ENCODE results near the gene DNAJB11. TPM values are rescaled to one million over a fixed set of nuclear protein-coding genes. Genes with fewer than 3 reads are reported as not detected.

The DNAJB11 gene
- total and polyA plus RNA-seq, 2 of the 4 experiments (the other 2 are of a cell fraction): 27.4 to 48.6 TPM

- Histone ChIP-seq H3K18ac (ENCODE audit: low read depth, low read length) (no peak overlapping the region), H4K20me1 (ENCODE audit: insufficient read depth, low read length) (no peaks in the 10 kb centered on the region), H2BK5ac (ENCODE audit: low read depth, low read length, poor library complexity, severe bottlenecking) (no peak overlapping the region), H3K14ac (replicated peaks; ENCODE audit: low read depth, low read length) (no peak overlapping the region), H3K4ac (ENCODE audit: low read depth, low read length) (no peak overlapping the region), H4K5ac (ENCODE audit: low read depth, low read length) (no peak overlapping the region), H3K23ac (ENCODE audit: low read depth, low read length) (no peak overlapping the region), H3K4me1 (ENCODE audit: control insufficient read depth, insufficient read depth, low read length) (no peaks in the 10 kb centered on the region), H3K27me3 (ENCODE audit: control insufficient read depth, insufficient read depth, low read length) (peaks cover 14% of the 10 kb centered on the region), H4K91ac (ENCODE audit: insufficient read depth, low read depth, low read length) (no peak overlapping the region), H3K4me3 (ENCODE audit: insufficient read depth, low read depth, low read length) (peak overlapping the region; percentile 10; the same call in 1 of the 2 replicates), H2AFZ (replicated peaks; ENCODE audit: low read length, poor library complexity) (peak overlapping the region; percentile 96), H3K9me3 (ENCODE audit: control insufficient read depth, insufficient read depth, low read length) (no peaks in the 10 kb centered on the region), H4K8ac (ENCODE audit: low read depth in 2 of 2, low read length in 2 of 2) (no peak overlapping the region), H3K56ac (ENCODE audit: extremely low read depth, insufficient read depth, low read length) (no peak overlapping the region), H2BK15ac (ENCODE audit: low read depth, low read length) (no peak overlapping the region), H3K79me1 (ENCODE audit: low read depth in 1 of 2, low read length in 2 of 2) (no peaks in the 10 kb centered on the region), H2BK20ac (ENCODE audit: low read depth, low read length) (no peak overlapping the region), H3K27ac (ENCODE audit: insufficient read depth, low read length) (no peak overlapping the region), H2BK120ac (ENCODE audit: low read depth, low read length) (peak overlapping the region; percentile 68; the same call in 1 of the 2 replicates), H3K9me1 (ENCODE audit: insufficient read depth, low read length) (no peaks in the 10 kb centered on the region), H3K4me2 (ENCODE audit: low read depth, low read length) (peak overlapping the region; percentile 63), H3K9ac (ENCODE audit: low read depth, low read length) (peak overlapping the region; percentile 63), H2AK5ac (ENCODE audit: low read depth, low read length) (no peak overlapping the region; the same call in 1 of the 2 replicates), H3K36me3 (ENCODE audit: control insufficient read depth, insufficient read depth, low read length) (no peaks in the 10 kb centered on the region), H2AK9ac (replicated peaks; ENCODE audit: low read depth, low read length, poor library complexity) (peak overlapping the region; percentile 83)
- ChIA-PET POLR2A (ENCODE audit: unreplicated experiment) (interaction anchor here (1.2 kb wide), 1 partner anchor 167 kb away, joined by 4 read pairs; the partner anchor contains the start of gene EIF4A2), CTCF (interaction anchor here (0.5 to 3.8 kb wide), 22 partner anchors 9 to 645 kb away, joined by 3 to 28 read pairs (median 4); partner anchors contain the start of gene DNAJB11)
- ATAC-seq (ENCODE audit: low read depth) (peak; percentile 99), DNase-seq (peak; percentile 96)
- intact Hi-C loops (cut with micrococcal nuclease): loop anchor here (2.0 to 5.0 kb wide), 4 partner anchors 76 to 635 kb away; no protein-coding TSS in a partner anchor
- in situ Hi-C loops (cut with MboI; ENCODE audit: low sequenced_read_pairs): loop anchor here (5.0 kb wide), 1 partner anchor 205 kb away; no protein-coding TSS in a partner anchor
- 24% methylated on average over 16 of the region's 31 CpGs; no CpG with 5 or more reads in 1 of the 2 experiments for WGBS, 2 experiments (ENCODE audit: extremely low coverage in 2 of 2, insufficient read length in 1 of 2)
- BruUV-seq (replicated peaks): no TSS peak
- dilution Hi-C loops (cut with HindIII; ENCODE audit: low sequenced_read_pairs, unreplicated experiment): no loop called here
- TF ChIP-seq NFE2L2 (IDR thresholded peaks at IDR 0.05; ENCODE audit: low read depth, low read length) (no peak), MXI1 (IDR thresholded peaks at IDR 0.05; ENCODE audit: borderline replicate concordance, low read depth, low read length) (no peak), USF2 (IDR thresholded peaks at IDR 0.05; ENCODE audit: low read depth, low read length) (no peak), ELK1 (IDR thresholded peaks at IDR 0.05; ENCODE audit: borderline replicate concordance, low read depth, low read length) (no peak), FOS (IDR thresholded peaks at IDR 0.05; ENCODE audit: low read depth, low read length) (no peak), CTCF (conservative IDR thresholded peaks at IDR 0.05; ENCODE audit: low read depth, low read length) (peak; percentile 96), RCOR1 (IDR thresholded peaks at IDR 0.05; ENCODE audit: insufficient replicate concordance, low read length) (no peak), SMC3 (IDR thresholded peaks at IDR 0.05; ENCODE audit: low read depth, low read length) (peak; percentile 68), RFX5 (IDR thresholded peaks at IDR 0.05; ENCODE audit: low read depth, low read length) (no peak), POLR2A (IDR thresholded peaks at IDR 0.05; ENCODE audit: low read depth, low read length) (no peak), CEBPB (IDR thresholded peaks at IDR 0.05; ENCODE audit: low read depth, low read length) (peak; percentile 5; the same call in 1 of the 2 replicates), RAD21 (IDR thresholded peaks at IDR 0.05; ENCODE audit: low read length) (peak; percentile 74), BHLHE40 (IDR thresholded peaks at IDR 0.05; ENCODE audit: low read depth, low read length) (no peak)
Measured at GRCh38 chr3:186617036-186617946, 46.8 kb downstream of the DNAJB11 start.

Data from IMR-90 (cell line).